Stimulated activated naive B cell treated with anti-CD40 and anti-IgM and Interleukin-4, amounts not matched to agents 10 μg/mL and 1 μg/mL and 100 μg/mL, for 72 hours (primary cell): ENCODE measurements around the gene LDLRAD4.

ENCODE experiments used
- ATAC-seq, 2 donors: fragments of 150-1000 bp; cut with Tn5 transposase; replicated peaks; 2 replicates each; pipeline ENCODE4 v1.10.0; 2021; ENCODE audit warnings: moderate library complexity in 1 of 2
- DNase-seq: peaks from one replicate; pipeline ENCODE4 v3.0.0; 2021
- H3K27ac Mint-ChIP-seq: one replicate; pipeline ENCODE4 v1.8.0; 2022; ENCODE audit warnings: mild to moderate bottlenecking, mixed read lengths
- H3K27me3 Mint-ChIP-seq, 2 donors: one replicate each; pipeline ENCODE4 v1.8.0; 2022; ENCODE audit warnings: mixed read lengths in 2 of 2
- H3K36me3 Mint-ChIP-seq, 2 donors: one replicate each; pipeline ENCODE4 v1.8.0; 2022; ENCODE audit warnings: mixed read lengths in 2 of 2, mild to moderate bottlenecking in 1 of 2
- H3K4me1 Mint-ChIP-seq, 2 donors: one replicate each; pipeline ENCODE4 v1.8.0; 2022; ENCODE audit warnings: mixed read lengths in 2 of 2, mild to moderate bottlenecking in 1 of 2
- H3K4me3 Mint-ChIP-seq, 2 donors: one replicate each; pipeline ENCODE4 v1.8.0; 2022; ENCODE audit warnings: mild to moderate bottlenecking in 2 of 2, mixed read lengths in 2 of 2, moderate library complexity in 1 of 2
- H3K9me3 Mint-ChIP-seq, 2 donors: one replicate each; pipeline ENCODE4 v1.8.0; 2022; ENCODE audit warnings: mixed read lengths in 2 of 2, mild to moderate bottlenecking in 1 of 2

LDLRAD4 gene

GRCh38 chr18:13291745-13292447 is 73.3 kb downstream of the LDLRAD4 start:
- no peak for ATAC-seq
- no peaks in the 10 kb centered on the region for H3K36me3 Mint-ChIP-seq
- H3K9me3 Mint-ChIP-seq, result no peaks in the 10 kb centered on the region
- DNase-seq, result no peak
- no peak overlapping the region for H3K27ac Mint-ChIP-seq
- no peaks in the 10 kb centered on the region for H3K27me3 Mint-ChIP-seq
- no peaks in the 10 kb centered on the region for H3K4me1 Mint-ChIP-seq
- no peak overlapping the region for H3K4me3 Mint-ChIP-seq

- ATAC-seq (no peak), DNase-seq (no peak)
- H3K36me3 Mint-ChIP-seq, result no peaks in the 10 kb centered on the region
- no peaks in the 10 kb centered on the region for H3K9me3 Mint-ChIP-seq
- H3K4me3 Mint-ChIP-seq, result no peak overlapping the region
- H3K27me3 Mint-ChIP-seq, result no peaks in the 10 kb centered on the region
- H3K4me1 Mint-ChIP-seq, result no peaks in the 10 kb centered on the region
- no peak overlapping the region for H3K27ac Mint-ChIP-seq
Measured at GRCh38 chr18:13292736-13293135, 74.2 kb downstream of the LDLRAD4 start.

- H3K36me3 Mint-ChIP-seq, result no peaks in the 10 kb centered on the region
- no peaks in the 10 kb centered on the region for H3K9me3 Mint-ChIP-seq
- H3K27me3 Mint-ChIP-seq, result no peaks in the 10 kb centered on the region
- no peaks in the 10 kb centered on the region for H3K4me1 Mint-ChIP-seq
- DNase-seq, result no peak
- H3K27ac Mint-ChIP-seq, result no peak overlapping the region
- ATAC-seq, result no peak
- H3K4me3 Mint-ChIP-seq, result no peak overlapping the region
Measured at GRCh38 chr18:13294309-13294708, 75.7 kb downstream of the LDLRAD4 start.

GRCh38 chr18:13295894-13296293 is 77.3 kb downstream of the LDLRAD4 start:
- no peak for ATAC-seq
- H3K27me3 Mint-ChIP-seq, result peaks cover 5 to 8% of the 10 kb centered on the region in 2 donors
- H3K4me1 Mint-ChIP-seq, result no peaks in the 10 kb centered on the region
- DNase-seq, result no peak
- no peaks in the 10 kb centered on the region for H3K9me3 Mint-ChIP-seq
- no peaks in the 10 kb centered on the region for H3K36me3 Mint-ChIP-seq
- H3K27ac Mint-ChIP-seq, result no peak overlapping the region
- no peak overlapping the region for H3K4me3 Mint-ChIP-seq

GRCh38 chr18:13296867-13297574 is 78.5 kb downstream of the LDLRAD4 start:
- ATAC-seq, result no peak
- DNase-seq, result no peak
- no peak overlapping the region for H3K27ac Mint-ChIP-seq
- H3K4me1 Mint-ChIP-seq, result peaks cover 0 to under 1% of the 10 kb centered on the region in 2 donors
- H3K9me3 Mint-ChIP-seq, result no peaks in the 10 kb centered on the region
- H3K27me3 Mint-ChIP-seq, result peaks cover 5 to 8% of the 10 kb centered on the region in 2 donors
- no peak overlapping the region for H3K4me3 Mint-ChIP-seq
- H3K36me3 Mint-ChIP-seq, result no peaks in the 10 kb centered on the region

GRCh38 chr18:13298262-13298661 is 79.7 kb downstream of the LDLRAD4 start:
- ATAC-seq (no peak), DNase-seq (no peak)
- Mint-ChIP-seq H3K9me3 (no peaks in the 10 kb centered on the region), H3K4me3 (no peak overlapping the region), H3K4me1 (peaks cover 10 to 13% of the 10 kb centered on the region in 2 donors), H3K27me3 (peaks cover 8 to 11% of the 10 kb centered on the region in 2 donors), H3K27ac (no peak overlapping the region), H3K36me3 (no peaks in the 10 kb centered on the region)

GRCh38 chr18:13300029-13300428 is 81.5 kb downstream of the LDLRAD4 start:
- Mint-ChIP-seq H3K27ac (no peak overlapping the region), H3K4me3 (no peak overlapping the region), H3K4me1 (peaks cover 11 to 17% of the 10 kb centered on the region in 2 donors)

GRCh38 chr18:13300796-13301195 is 82.2 kb downstream of the LDLRAD4 start:
- H3K36me3 Mint-ChIP-seq, result no peaks in the 10 kb centered on the region
- H3K4me1 Mint-ChIP-seq, result peaks cover 11 to 17% of the 10 kb centered on the region in 2 donors
- H3K9me3 Mint-ChIP-seq, result peaks cover 0 to 6% of the 10 kb centered on the region in 2 donors
- peaks cover 16 to 22% of the 10 kb centered on the region in 2 donors for H3K27me3 Mint-ChIP-seq
- DNase-seq, result no peak
- ATAC-seq, result no peak
- no peak overlapping the region for H3K27ac Mint-ChIP-seq
- H3K4me3 Mint-ChIP-seq, result no peak overlapping the region

More at GRCh38 chr18:13300029-13300428, 81.5 kb downstream of the LDLRAD4 start:
- peaks cover 16 to 22% of the 10 kb centered on the region in 2 donors for H3K27me3 Mint-ChIP-seq
- H3K36me3 Mint-ChIP-seq, result no peaks in the 10 kb centered on the region
- DNase-seq (no peak), ATAC-seq (no peak)
- H3K9me3 Mint-ChIP-seq, result no peaks in the 10 kb centered on the region

- Mint-ChIP-seq H3K9me3 (peaks cover 0 to 7% of the 10 kb centered on the region in 2 donors), H3K36me3 (no peaks in the 10 kb centered on the region), H3K4me1 (peaks cover 11 to 17% of the 10 kb centered on the region in 2 donors), H3K27me3 (peaks cover 16 to 22% of the 10 kb centered on the region in 2 donors), H3K4me3 (no peak overlapping the region), H3K27ac (no peak overlapping the region)
- DNase-seq (no peak), ATAC-seq (no peak)
Measured at GRCh38 chr18:13302040-13302439, 83.5 kb downstream of the LDLRAD4 start.

- peak; percentile 46 to 53 for ATAC-seq
- no peaks in the 10 kb centered on the region for H3K36me3 Mint-ChIP-seq
- H3K27ac Mint-ChIP-seq, result no peak overlapping the region
Measured at GRCh38 chr18:13302457-13303225, 84.1 kb downstream of the LDLRAD4 start.

GRCh38 chr18:13303756-13304364 is 85.3 kb downstream of the LDLRAD4 start:
- Mint-ChIP-seq H3K27ac (no peak overlapping the region), H3K9me3 (peaks cover 0 to 7% of the 10 kb centered on the region in 2 donors), H3K27me3 (peaks cover 16 to 22% of the 10 kb centered on the region in 2 donors), H3K36me3 (no peaks in the 10 kb centered on the region), H3K4me3 (no peak overlapping the region), H3K4me1 (peaks cover 11 to 17% of the 10 kb centered on the region in 2 donors)
- ATAC-seq (no peak), DNase-seq (no peak)

More at GRCh38 chr18:13302457-13303225, 84.1 kb downstream of the LDLRAD4 start:
- no peak for DNase-seq
- Mint-ChIP-seq H3K27me3 (peaks cover 16 to 22% of the 10 kb centered on the region in 2 donors), H3K4me1 (peaks cover 11 to 17% of the 10 kb centered on the region in 2 donors), H3K9me3 (peaks cover 0 to 7% of the 10 kb centered on the region in 2 donors), H3K4me3 (no peak overlapping the region)

GRCh38 chr18:13305301-13305700 is 86.7 kb downstream of the LDLRAD4 start:
- H3K4me1 Mint-ChIP-seq, result peaks cover 11 to 17% of the 10 kb centered on the region in 2 donors
- H3K9me3 Mint-ChIP-seq, result peaks cover 0 to 7% of the 10 kb centered on the region in 2 donors
- no peak overlapping the region for H3K27ac Mint-ChIP-seq
- H3K27me3 Mint-ChIP-seq, result peaks cover 14 to 21% of the 10 kb centered on the region in 2 donors
- DNase-seq, result no peak
- no peak for ATAC-seq
- no peak overlapping the region for H3K4me3 Mint-ChIP-seq
- no peaks in the 10 kb centered on the region for H3K36me3 Mint-ChIP-seq

GRCh38 chr18:13306583-13306982 is 88.0 kb downstream of the LDLRAD4 start:
- Mint-ChIP-seq H3K36me3 (no peaks in the 10 kb centered on the region), H3K27me3 (peaks cover 9 to 17% of the 10 kb centered on the region in 2 donors), H3K4me1 (peaks cover 11 to 17% of the 10 kb centered on the region in 2 donors), H3K9me3 (peaks cover 0 to 7% of the 10 kb centered on the region in 2 donors), H3K27ac (no peak overlapping the region), H3K4me3 (no peak overlapping the region)
- ATAC-seq, result no peak
- DNase-seq, result no peak

- Mint-ChIP-seq H3K4me1 (peaks cover 3 to 10% of the 10 kb centered on the region in 2 donors), H3K27me3 (peaks cover 9 to 10% of the 10 kb centered on the region in 2 donors), H3K27ac (no peak overlapping the region), H3K36me3 (no peaks in the 10 kb centered on the region), H3K4me3 (no peak overlapping the region), H3K9me3 (peaks cover 0 to 7% of the 10 kb centered on the region in 2 donors)
- ATAC-seq, result no peak
- DNase-seq, result no peak
Measured at GRCh38 chr18:13308369-13308768, 89.8 kb downstream of the LDLRAD4 start.
